ENCODE data around the gene NR1H3.
"Not testable (repeated sequence)": the region's sequence is repeated elsewhere in the genome, so short reads cannot be mapped to it uniquely, and the experiment has no call there.

The NR1H3 gene

DNA sequence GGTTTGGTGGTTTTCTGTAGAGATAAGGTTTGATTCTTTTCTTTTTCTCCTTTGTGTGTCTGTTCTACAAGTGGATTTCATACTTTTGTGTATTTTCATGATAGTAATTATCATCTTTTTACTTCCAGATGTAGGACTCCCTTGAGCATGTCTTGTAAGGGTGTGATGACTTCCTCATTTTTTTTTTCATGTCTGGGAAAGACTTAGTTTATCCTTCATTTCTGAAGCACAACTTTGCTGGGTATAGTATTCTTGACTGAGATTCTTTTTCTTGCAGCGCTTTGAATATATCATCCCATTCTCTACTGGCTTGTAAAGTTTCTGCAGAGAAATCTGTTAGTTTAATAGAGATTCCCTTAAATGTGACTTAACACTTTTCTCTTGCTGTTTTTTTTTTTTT lies 45.1 kb downstream of the NR1H3 start:
- TF ChIP-seq CTCF (IDR thresholded peaks at IDR 0.05; ENCODE audit: unreplicated experiment in 3 of 3) = no peak
- H3K4me1 Mint-ChIP-seq = no peaks in the 10 kb centered on the region
- H3K9me3 Mint-ChIP-seq = peaks cover 49% of the 10 kb centered on the region
- no peaks in the 10 kb centered on the region for H3K27me3 Mint-ChIP-seq (ENCODE audit: low read depth)
- no peak overlapping the region for H3K27ac Mint-ChIP-seq
- no peak overlapping the region for H3K4me3 Mint-ChIP-seq
- H3K36me3 Mint-ChIP-seq (ENCODE audit: low read depth) = peaks cover 84% of the 10 kb centered on the region

GRCh38 chr11:47305734-47306483 lies 48.1 kb downstream of the NR1H3 start:
- Mint-ChIP-seq H3K27me3 (ENCODE audit: low read depth) (no peaks in the 10 kb centered on the region), H3K9me3 (peaks cover 24% of the 10 kb centered on the region), H3K27ac (peak overlapping the region in 1 of 3 experiments; percentile 82), H3K36me3 (ENCODE audit: low read depth) (peaks cover 76% of the 10 kb centered on the region), H3K4me3 (no peak overlapping the region), H3K4me1 (no peaks in the 10 kb centered on the region)
- TF ChIP-seq CTCF (IDR thresholded peaks at IDR 0.05; ENCODE audit: unreplicated experiment in 3 of 3) = no peak

GRCh38 chr11:47306484-47306844 lies 48.7 kb downstream of the NR1H3 start:
- Mint-ChIP-seq H3K27me3 (ENCODE audit: low read depth) (no peaks in the 10 kb centered on the region), H3K4me1 (no peaks in the 10 kb centered on the region), H3K36me3 (ENCODE audit: low read depth) (peaks cover 76% of the 10 kb centered on the region), H3K4me3 (no peak overlapping the region), H3K9me3 (peaks cover 21% of the 10 kb centered on the region), H3K27ac (peak overlapping the region in 1 of 3 experiments; percentile 82)
- no peak for TF ChIP-seq CTCF (IDR thresholded peaks at IDR 0.05; ENCODE audit: unreplicated experiment in 3 of 3)

GRCh38 chr11:47308050-47308823 lies 50.4 kb downstream of the NR1H3 start:
- H3K36me3 Mint-ChIP-seq (ENCODE audit: low read depth) = peaks cover 62% of the 10 kb centered on the region
- no peaks in the 10 kb centered on the region for H3K4me1 Mint-ChIP-seq
- TF ChIP-seq CTCF (IDR thresholded peaks at IDR 0.05; ENCODE audit: unreplicated experiment in 3 of 3) = no peak
- H3K27ac Mint-ChIP-seq = no peak overlapping the region
- peaks cover 9% of the 10 kb centered on the region for H3K9me3 Mint-ChIP-seq
- H3K27me3 Mint-ChIP-seq (ENCODE audit: low read depth) = no peaks in the 10 kb centered on the region
- no peak overlapping the region for H3K4me3 Mint-ChIP-seq

DNA sequence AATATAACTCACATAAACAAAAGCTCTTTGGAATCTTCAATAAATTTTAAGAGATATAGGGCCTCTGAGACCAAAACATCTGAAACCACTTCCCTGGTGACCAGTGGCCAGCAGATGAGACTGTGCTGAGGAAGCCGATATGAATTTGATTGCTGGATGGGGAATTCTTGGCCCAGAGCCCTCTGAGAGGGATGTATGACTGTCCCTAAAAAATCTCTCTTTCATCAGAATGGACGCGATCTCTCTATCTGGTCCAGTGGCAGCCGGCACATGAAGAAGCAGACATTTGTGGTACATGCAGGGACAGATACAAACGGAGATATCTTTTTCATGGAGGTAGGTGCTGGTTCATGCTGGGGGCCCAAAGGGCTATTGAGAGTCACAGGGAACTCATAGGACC lies 57.2 kb downstream of the NR1H3 start:
- Mint-ChIP-seq H3K36me3 (ENCODE audit: low read depth) (peaks cover 42% of the 10 kb centered on the region), H3K9me3 (no peaks in the 10 kb centered on the region), H3K27ac (no peak overlapping the region), H3K4me1 (no peaks in the 10 kb centered on the region), H3K27me3 (ENCODE audit: low read depth) (no peaks in the 10 kb centered on the region), H3K4me3 (no peak overlapping the region)
- no peak for TF ChIP-seq CTCF (IDR thresholded peaks at IDR 0.05; ENCODE audit: unreplicated experiment in 3 of 3)

DNA sequence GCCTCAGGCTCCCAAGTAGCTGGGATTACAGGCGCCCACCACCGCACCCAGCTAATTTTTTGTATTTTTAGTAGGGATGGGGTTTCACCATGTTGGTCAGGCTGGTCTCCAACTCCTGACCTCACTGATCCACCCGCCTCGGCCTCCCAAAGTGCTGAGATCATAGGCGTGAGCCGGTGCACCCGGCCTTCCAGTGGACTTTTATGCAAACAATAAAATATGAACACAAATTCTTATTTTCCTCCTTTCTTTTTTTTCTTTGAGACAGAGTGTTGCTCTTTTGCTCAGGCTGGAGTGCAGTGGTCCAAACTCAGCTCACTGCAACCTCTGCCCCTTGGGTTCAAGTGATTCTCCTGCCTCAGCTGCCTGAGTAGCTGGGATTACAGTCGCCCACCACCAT lies 58.7 kb downstream of the NR1H3 start:
- H3K4me1 Mint-ChIP-seq; H3K4me3 Mint-ChIP-seq; H3K9me3 Mint-ChIP-seq; H3K27me3 Mint-ChIP-seq (ENCODE audit: low read depth); H3K27ac Mint-ChIP-seq: not testable (repeated sequence)
- H3K36me3 Mint-ChIP-seq (ENCODE audit: low read depth) = peaks cover 39% of the 10 kb centered on the region

All from nephron (organoid).